HG02870 (cell line): ENCODE data around the gene EXOC1.
"Not testable (repeated sequence)": the region's sequence is repeated elsewhere in the genome, so short reads cannot be mapped to it uniquely, and the experiment has no call there.

Source experiments
- ATAC-seq: cut with Tn5 transposase; IDR thresholded peaks from one replicate; pipeline ENCODE4 v1.9.1; 2021; ENCODE audit warnings: mild to moderate bottlenecking, moderate library complexity; ENCODE audit not compliant: unreplicated experiment

EXOC1 gene

GRCh38 chr4:55853484-55854046 is at the start of gene EXOC1:
Gene EXOC1 (plus strand): TSS chr4:55853648. CDS start chr4:55858324, 4,676 bp downstream.
- ATAC-seq = peak; percentile 97

GRCh38 chr4:55807556-55807955 is 45.9 kb upstream of the EXOC1 start:
- ATAC-seq = no peak

- ATAC-seq = no peak
These were observed 45.3 kb upstream of the EXOC1 start for GRCh38 chr4:55808186-55808585.

- no peak for ATAC-seq
These were observed 44.8 kb upstream of the EXOC1 start for GRCh38 chr4:55808632-55809031.

GRCh38 chr4:55817691-55818090 is 35.8 kb upstream of the EXOC1 start:
- no peak for ATAC-seq

GRCh38 chr4:55819634-55820033 is 33.8 kb upstream of the EXOC1 start, which contains the start of gene EXOC1L:
Gene EXOC1L (plus strand): TSS chr4:55819790. CDS start chr4:55820027, 237 bp downstream.
- ATAC-seq = no peak

GRCh38 chr4:55820279-55820678 is 33.2 kb upstream of the EXOC1 start:
- no peak for ATAC-seq

- no peak for ATAC-seq
These were observed 31.1 kb upstream of the EXOC1 start for GRCh38 chr4:55822329-55822728.

- ATAC-seq = no peak
These were observed 28.6 kb upstream of the EXOC1 start for GRCh38 chr4:55824865-55825264.

- no peak for ATAC-seq
These were observed 26.5 kb upstream of the EXOC1 start for GRCh38 chr4:55826986-55827385.

GRCh38 chr4:55827582-55827981 is 25.9 kb upstream of the EXOC1 start:
- ATAC-seq = no peak

- no peak for ATAC-seq
These were observed 23.4 kb upstream of the EXOC1 start for GRCh38 chr4:55830048-55830447.

GRCh38 chr4:55830716-55831115 is 22.7 kb upstream of the EXOC1 start:
- ATAC-seq = no peak

GRCh38 chr4:55834086-55834795 is 19.2 kb upstream of the EXOC1 start:
- ATAC-seq = no peak

GRCh38 chr4:55837903-55838302 is 15.5 kb upstream of the EXOC1 start:
- no peak for ATAC-seq

- no peak for ATAC-seq
These were observed 15.1 kb upstream of the EXOC1 start for GRCh38 chr4:55838356-55838755.

GRCh38 chr4:55838952-55839351 is 14.5 kb upstream of the EXOC1 start:
- no peak for ATAC-seq

GRCh38 chr4:55840956-55841355 is 12.5 kb upstream of the EXOC1 start:
- no peak for ATAC-seq

GRCh38 chr4:55841373-55842239 is 11.8 kb upstream of the EXOC1 start:
- ATAC-seq = not testable (repeated sequence)

- not testable (repeated sequence) for ATAC-seq
These were observed 11.1 kb upstream of the EXOC1 start for GRCh38 chr4:55842312-55842711.

- ATAC-seq = no peak
These were observed 3.7 kb upstream of the EXOC1 start for GRCh38 chr4:55849724-55850123.

- ATAC-seq = no peak
These were observed 1.6 kb upstream of the EXOC1 start for GRCh38 chr4:55851885-55852284.
